Left lobe of liver (tissue), 2 donors: ENCODE data around the gene CYYR1. TPM values are rescaled to one million over a fixed set of nuclear protein-coding genes. Genes with fewer than 3 reads are reported as not detected.

Source experiments
- ATAC-seq: fragments of 200-7000 bp; cut with Tn5 transposase; one replicate; pipeline ENCODE4 v1.9.1; 2020; ENCODE audit warnings: mild to moderate bottlenecking, moderate library complexity
- DNase-seq: peaks from one replicate; pipeline ENCODE4 v3.0.0-alpha.2; 2020; ENCODE audit warnings: low spot score
- total RNA-seq: library from RNA; stranded (reverse); gene quantifications from one replicate; pipeline ENCODE4 v1.2.1, GENCODE V29; 2021
- donor health status: DM: no; HTN: no; CAD: no; lungs with moderate emphysema.
- donor health status: DM: no; HTN: yes; CAD: no.

Gene CYYR1
- total RNA-seq, 1 donor from 2014 or later, result 3.6 TPM

- DNase-seq (no peak), ATAC-seq (no peak)
Observed at GRCh38 chr21:26443291-26443690, 129.8 kb downstream of the CYYR1 start.

DNA sequence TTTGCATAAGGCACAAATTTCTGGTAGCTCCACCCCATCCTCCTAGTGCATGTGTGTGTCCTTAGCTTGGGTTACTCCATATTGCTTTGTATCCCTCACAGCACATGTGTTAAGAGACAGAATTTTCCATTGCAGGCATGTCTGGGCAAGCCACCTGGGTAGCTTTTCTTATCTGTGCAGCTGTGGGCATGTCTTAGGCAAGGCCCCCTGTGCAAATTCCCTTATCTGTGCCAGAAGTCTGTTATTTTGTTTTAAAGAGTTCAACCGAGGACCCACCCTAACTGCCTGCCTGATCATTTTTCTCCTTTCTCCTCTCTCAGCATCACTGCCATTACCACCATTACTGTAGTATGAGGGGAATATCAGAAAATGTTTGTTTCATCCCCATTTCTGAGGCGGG, 131.9 kb downstream of the CYYR1 start:
- DNase-seq (no peak), ATAC-seq (no peak)

DNA sequence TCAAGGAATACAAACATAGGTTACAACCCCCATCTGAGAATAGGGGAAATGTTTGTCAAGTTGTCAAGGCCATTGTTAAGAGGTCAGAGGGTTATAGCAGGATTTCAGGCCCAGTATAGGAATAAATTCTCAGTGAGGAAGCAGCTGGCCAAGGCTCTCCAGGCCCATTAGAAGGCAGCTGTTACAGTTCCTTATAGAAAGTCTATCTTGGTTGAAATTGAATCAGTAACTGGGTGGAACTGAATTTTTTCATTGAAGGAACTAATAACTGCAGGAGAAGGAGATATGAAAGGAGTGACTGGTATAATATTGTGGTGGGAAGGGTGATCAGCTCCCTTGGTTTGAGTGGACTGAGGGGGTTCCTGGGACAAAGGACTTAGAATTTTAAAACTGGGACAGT, 134.1 kb downstream of the CYYR1 start:
- no peak for DNase-seq
- ATAC-seq, result no peak

DNA sequence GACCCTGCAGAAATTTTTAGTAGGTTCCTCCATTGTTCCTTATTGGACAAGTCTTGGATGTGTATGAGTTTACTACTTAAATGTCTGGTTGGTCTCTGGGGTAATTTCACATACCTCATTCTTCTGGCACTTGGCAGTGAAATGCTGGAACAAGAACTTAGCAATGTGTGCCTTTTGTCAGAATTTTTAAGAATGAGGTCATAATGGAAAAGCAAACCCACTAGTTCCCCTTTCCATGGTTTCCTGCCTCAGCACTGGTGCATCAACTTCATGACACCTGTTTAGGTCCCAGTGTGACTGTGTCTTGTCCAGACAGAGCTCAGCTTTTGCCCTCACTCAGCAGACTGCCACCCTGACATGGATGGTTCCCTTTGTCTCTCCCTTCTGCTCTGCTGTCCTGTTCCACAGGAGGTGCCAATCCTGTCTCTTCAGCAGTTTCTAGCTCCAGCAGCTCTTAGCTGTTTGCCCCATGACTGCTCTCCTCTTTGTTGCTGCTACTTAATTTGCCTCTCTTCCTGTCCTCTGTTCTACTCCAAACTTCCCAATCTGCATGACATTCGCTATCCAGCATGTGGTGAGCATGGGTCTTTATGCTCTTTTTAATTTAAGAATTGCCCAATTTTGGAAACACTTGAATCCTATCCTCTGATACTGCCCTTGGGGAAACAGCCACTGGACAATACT, 135.6 kb downstream of the CYYR1 start:
- ATAC-seq (no peak), DNase-seq (no peak)

DNA sequence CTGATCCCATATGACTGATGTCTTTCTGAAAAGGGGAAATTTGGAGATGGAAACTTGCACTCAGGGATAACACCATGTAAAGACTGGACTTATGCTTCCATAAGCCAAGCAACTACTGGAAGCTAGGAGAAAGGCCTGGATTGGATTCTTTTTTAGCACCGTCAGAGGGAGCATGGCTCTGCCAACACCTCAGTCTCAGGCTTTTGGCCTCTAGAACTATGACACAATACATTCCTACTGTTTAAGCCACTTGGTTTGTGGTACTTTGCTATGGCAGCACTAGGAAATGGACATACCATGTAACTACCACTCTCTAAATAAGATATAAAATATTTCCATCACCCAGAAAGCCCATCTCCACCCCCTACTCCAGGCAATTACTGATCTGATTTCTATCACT, 139.7 kb downstream of the CYYR1 start:
- no peak for ATAC-seq

GRCh38 chr21:26432410-26432809, 140.7 kb downstream of the CYYR1 start:
- no peak for ATAC-seq
- DNase-seq, result no peak

More for the DNA sequence above, 139.7 kb downstream of the CYYR1 start:
- no peak for DNase-seq

DNA sequence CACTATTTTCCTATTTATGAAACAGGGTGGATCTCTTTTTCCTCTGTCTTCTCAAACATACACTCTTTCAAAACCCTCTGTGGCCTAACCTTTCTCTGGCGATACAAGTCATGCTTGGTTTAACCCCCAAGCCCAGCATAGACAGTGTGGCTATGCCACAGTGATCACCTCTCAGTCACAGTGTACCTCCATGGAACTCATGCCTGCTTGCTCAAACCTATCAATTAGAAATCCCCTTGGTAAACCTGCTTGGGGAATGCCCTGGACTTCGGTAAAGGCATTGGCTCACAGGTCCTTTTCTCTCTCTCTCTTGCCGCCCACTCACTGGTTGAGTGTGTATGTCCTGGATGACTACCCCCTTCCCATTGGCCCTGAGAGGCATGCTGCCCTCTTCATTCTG, 147.5 kb downstream of the CYYR1 start:
- ATAC-seq, result no peak

DNA sequence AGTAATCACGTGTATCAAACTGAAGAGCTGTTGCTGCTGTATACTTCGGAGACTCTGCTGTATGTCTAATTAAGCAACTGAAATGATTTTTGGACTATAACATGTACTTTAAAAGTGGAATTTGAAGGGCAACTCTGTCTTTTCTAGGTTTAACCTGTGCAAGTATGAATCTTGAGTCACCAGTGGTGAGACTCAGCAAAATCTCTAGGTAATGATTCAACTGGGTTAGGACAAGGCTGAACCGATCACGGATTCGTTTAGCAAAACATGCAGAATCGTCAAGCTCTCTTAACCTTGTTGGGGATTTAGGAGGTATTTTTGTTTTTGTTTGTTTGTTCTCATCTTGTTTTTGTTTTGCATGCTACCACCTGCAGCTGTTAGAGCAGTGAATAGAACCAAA, 149.6 kb downstream of the CYYR1 start:
- no peak for ATAC-seq
- DNase-seq, result no peak

More for the DNA sequence above, 147.5 kb downstream of the CYYR1 start:
- DNase-seq, result no peak

- DNase-seq, result no peak
- ATAC-seq, result no peak
Observed at GRCh38 chr21:26422706-26423105, 150.4 kb downstream of the CYYR1 start.

DNA sequence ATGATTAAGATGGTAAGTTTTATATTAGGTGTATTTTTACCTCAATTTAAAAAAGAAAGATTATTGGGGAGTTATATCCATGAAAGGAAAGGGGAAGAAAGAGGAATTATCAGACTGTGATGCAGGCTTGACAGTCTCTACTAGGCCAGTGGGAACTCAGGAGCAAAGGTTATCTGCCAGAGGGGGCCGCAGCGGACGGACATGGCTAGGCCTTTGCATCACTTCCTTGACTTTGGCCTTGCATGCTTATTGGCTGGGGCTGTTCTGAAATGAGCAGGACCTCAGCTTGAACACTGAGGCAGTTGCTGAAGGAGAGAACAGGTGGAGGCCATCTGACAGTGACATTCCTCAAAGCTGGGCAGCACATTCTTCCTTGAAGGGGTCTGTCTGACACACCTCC, 150.9 kb downstream of the CYYR1 start:
- ATAC-seq (no peak), DNase-seq (no peak)

DNA sequence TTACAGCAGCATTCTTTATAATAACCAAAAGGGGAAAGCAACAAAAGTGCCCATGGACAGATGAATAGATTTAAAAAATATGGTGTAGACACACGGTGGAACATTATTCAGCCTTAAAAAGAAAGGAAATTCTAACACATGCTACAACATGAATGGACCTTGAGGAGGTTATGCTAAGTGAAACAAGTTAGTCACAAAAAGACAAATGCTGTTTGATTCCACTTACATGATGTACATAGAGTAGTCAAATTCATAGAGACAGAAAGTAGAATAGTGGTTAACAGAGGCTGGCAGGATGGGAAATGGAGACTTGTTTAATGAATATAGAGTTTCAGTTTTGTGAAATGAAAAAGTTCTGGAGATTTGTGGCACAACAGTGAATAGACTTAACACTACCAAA, 151.4 kb downstream of the CYYR1 start:
- ATAC-seq (no peak), DNase-seq (no peak)
